Measurements from ENCODE around the gene H2AZ2.

H2AZ2 gene

GRCh38 chr7:44782460-44782859 lies 65.4 kb downstream of the H2AZ2 start:
- no peak for DNase-seq
